ENCODE data around the gene SMC4. TPM values are rescaled to one million over a fixed set of nuclear protein-coding genes. Genes with fewer than 3 reads are reported as not detected.

The SMC4 gene
- total RNA-seq, 2 experiments from 2014 or later = 130 to 141 TPM

DNA sequence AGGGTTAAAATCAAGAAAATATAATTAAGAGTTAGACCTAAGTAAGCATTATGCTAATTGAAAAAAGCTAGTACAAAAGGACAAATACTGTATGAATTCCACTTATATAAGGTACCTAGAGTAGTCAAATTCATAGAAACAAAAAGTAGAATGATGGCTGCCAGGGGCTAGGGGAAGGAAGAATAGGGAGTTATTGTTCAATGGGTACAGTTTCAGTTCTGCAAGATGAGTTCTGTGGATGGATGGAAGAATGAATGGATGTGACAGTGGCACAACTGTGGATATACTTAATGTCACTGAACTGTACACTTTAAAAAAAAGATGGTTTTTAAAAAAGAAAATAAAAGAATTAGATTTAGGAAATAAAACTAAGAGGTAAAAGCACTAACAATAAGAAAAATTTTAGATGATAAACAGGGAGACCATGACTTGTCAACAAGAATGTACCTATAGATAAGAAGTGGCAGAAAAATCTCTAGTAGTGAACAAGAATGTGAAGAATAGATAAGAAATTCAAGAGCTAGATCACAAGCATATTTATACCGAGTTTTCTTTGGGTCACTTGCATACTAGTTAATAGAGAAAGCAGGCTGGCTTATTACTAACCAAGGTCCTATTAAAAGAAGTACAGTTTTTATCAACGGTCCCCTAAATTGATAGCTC, 6.0 kb upstream of the SMC4 start:
- POLR2A ChIA-PET = no interaction called here
- CTCF ChIA-PET = interaction anchor here (0.5 to 0.6 kb wide), 2 partner anchors 229 to 1707 kb away, joined by 3 to 4 read pairs; no protein-coding TSS in a partner anchor

DNA sequence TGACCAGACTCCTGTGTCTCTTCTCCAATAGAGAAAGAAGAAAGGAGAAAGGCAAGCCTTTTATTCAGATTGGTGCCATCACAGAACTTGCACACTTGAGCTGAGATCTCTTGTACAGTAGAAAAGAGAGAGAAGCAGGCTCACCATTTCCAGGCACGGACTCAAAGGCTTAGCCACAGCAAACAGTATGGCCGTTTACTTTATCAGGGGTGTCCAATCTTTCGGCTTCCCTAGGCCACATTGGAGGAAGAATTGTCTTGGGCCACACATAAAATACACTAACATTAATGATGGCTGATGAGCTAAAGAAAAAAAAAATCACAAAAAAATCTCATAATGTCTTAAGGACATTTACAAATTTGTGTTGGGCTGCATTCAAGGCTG, 5.4 kb upstream of the SMC4 start:
- CTCF ChIA-PET = interaction anchor here (0.5 to 0.6 kb wide), 2 partner anchors 230 to 1708 kb away, joined by 3 to 4 read pairs; no protein-coding TSS in a partner anchor
- POLR2A ChIA-PET = interaction anchor here (0.6 kb wide), 1 partner anchor 364 kb away, joined by 3 read pairs; no protein-coding TSS in a partner anchor

GRCh38 chr3:160395297-160395696, 4.2 kb upstream of the SMC4 start:
- POLR2A ChIA-PET = no interaction called here

DNA sequence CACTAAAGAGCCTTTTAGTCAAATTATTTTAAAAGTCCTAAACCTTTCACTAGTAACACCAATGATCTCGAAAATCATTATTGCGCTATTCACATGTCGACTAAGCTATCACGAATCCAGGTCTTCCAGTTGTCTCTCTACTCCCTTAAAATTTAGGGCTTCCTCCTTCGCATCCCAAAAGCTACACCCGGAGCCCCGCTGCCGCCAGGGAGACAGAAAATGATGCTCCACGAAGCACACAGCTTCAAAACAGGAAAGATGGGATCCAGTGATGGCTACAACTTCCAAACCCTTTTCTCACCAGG, 678 bp upstream of the SMC4 start:
- ChIA-PET CTCF (no interaction called here), POLR2A (interaction anchor here (0.6 to 1.0 kb wide), 2 partner anchors 50 to 357 kb away, joined by 3 read pairs; partner anchors contain the start of genes PPM1L and TRIM59)

More at GRCh38 chr3:160395297-160395696, 4.2 kb upstream of the SMC4 start:
- CTCF ChIA-PET = no interaction called here

DNA sequence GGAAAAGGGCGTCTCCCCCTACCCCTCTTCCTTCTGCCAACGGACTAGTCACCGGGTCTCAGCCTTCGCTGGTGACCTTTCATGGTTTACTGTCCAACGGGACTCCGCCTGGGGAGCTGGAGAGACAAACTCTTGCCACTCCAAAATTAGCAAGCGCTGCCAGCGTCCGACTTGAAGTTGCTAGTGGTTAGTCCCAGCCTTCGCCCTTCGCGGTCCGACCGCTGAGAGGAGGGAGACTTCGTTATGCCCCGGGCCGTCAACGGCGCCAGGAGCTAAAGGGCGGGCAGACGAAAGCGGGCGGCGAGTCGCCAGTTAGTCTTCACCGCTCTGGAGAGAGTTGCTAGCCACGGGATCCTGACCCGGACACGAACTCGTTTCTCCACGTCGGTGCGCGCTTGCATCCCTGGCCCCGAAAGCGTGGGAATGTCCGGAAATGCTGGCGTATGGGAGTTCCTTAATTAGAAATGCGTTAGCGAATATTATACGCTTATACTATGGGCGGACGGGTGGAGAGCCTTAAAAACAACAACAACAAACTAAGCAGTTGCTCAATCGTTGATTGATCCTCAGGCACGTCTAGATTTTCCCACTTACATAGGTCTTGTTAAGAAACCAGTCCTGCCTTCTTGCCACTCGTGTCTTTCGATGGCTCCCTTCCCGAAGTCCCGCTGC, 716 bp downstream of the SMC4 start:
- CTCF ChIA-PET = interaction anchor here (0.9 to 1.0 kb wide), 2 partner anchors 13 to 15 kb away, joined by 3 to 5 read pairs; no protein-coding TSS in a partner anchor
- POLR2A ChIA-PET = interaction anchor here (0.8 to 1.1 kb wide), 3 partner anchors 13 to 49 kb away, joined by 3 to 9 read pairs (median 3); partner anchors contain the start of gene TRIM59

DNA sequence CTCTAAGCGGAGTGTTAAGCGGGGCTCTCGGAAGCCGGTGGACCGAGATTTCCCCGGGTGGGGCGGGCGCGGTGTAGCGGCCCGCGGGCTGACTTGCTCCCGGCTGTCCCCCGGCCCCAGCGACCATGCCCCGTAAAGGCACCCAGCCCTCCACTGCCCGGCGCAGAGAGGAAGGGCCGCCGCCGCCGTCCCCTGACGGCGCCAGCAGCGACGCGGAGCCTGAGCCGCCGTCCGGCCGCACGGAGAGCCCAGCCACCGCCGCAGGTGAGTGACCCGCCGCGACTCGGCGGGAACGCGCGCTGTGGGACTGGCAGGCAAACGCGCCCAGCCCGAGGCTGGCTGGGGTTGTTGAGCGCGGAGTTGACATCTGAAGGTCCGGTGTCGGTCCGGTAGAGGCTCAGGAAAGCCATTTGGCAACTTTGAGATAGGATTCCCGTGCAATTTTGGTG, 1.3 kb downstream of the SMC4 start:
- CTCF ChIA-PET = interaction anchor here (1.0 to 1.1 kb wide), 2 partner anchors 12 kb away, joined by 3 read pairs; no protein-coding TSS in a partner anchor
- POLR2A ChIA-PET = interaction anchor here (1.0 to 1.1 kb wide), 2 partner anchors 12 to 49 kb away, joined by 3 to 9 read pairs; partner anchors contain the start of gene TRIM59

- POLR2A ChIA-PET = no interaction called here
- CTCF ChIA-PET = interaction anchor here (1.1 kb wide), 1 partner anchor 11 kb away, joined by 3 read pairs; no protein-coding TSS in a partner anchor
Measured at GRCh38 chr3:160401291-160402095, 2.0 kb downstream of the SMC4 start.

- CTCF ChIA-PET = no interaction called here
Measured at GRCh38 chr3:160402221-160403027, 3.0 kb downstream of the SMC4 start.

DNA sequence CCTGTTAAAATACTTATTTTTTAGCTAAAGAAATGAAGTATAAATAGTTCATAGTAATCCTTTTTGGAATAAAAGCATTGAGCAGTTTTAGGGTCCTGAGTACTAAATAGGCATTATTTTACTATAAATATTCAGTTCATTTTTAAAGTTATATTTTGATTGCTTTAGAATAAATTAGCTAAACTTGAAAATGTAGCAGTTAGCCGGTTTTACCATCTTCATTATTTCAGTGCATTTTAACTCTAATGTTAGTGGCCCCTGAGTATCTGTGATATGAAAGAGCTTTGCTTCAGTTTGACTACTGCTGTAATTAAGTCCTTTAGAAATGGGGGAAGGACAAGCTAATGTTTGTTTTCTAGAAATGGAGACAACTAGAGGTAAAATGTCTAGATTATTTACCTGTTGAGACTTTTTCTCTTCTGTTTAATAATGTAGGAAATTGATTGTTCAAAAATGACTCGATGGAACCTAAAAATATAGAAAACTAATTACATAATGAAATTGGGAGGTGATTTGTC, 3.6 kb downstream of the SMC4 start:
- POLR2A ChIA-PET = no interaction called here
- CTCF ChIA-PET = no interaction called here

More at GRCh38 chr3:160402221-160403027, 3.0 kb downstream of the SMC4 start:
- POLR2A ChIA-PET = no interaction called here

DNA sequence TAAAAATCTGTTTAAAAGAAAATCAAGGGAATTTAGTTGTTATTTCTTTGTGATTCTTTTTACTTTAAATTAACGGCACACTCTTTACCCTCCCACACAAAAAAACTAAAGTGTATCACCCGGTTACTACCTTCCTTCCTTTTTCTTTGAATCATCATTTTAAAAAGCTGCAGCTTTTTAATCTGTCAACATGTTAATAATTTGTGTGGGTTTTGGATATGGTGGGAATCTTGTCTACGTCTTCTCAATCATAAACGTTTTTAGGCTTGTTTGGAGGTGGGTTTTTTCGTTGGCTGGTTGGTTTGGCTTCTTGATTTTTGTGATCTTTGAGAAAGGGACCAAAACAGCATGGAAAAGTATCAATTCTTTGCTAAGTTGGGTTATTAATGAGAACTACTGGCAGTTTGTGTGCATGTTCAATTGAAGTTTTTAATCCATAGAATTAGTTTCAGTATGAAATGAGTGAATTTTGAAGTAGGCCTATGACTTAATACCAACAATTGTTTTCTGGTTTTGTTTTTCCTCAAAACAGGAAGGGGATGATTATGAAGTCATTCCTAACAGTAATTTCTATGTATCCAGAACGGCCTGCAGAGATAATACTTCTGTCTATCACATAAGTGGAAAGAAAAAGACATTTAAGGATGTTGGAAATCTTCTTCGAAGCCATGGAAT, 4.5 kb downstream of the SMC4 start:
- ChIA-PET POLR2A (no interaction called here), CTCF (no interaction called here)

- ChIA-PET CTCF (interaction anchor here (0.6 to 0.8 kb wide), 2 partner anchors 9 to 873 kb away, joined by 3 to 6 read pairs; no protein-coding TSS in a partner anchor), POLR2A (no interaction called here)
Measured at GRCh38 chr3:160409812-160410610, 10.6 kb downstream of the SMC4 start.

DNA sequence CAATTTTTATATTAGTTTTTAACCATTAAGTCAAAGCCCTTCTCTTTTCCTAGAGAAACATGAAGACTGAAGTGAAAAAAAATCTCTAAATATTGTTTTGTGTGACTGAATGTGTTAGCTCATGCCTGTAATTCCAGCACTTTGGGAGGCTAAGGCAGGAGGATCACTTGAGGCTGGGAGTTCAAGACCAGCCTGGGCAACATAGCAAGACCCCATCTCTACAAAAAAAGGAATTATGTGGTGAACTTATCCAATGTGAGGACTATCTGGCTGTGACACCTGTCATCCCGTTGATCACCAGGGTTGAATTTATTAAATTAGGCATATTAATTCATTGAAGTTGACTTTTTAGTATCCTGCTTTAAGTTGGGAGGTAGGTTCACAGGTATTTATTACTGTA, 13.0 kb downstream of the SMC4 start:
- ChIA-PET POLR2A (interaction anchor here (1.1 kb wide), 1 partner anchor 12 kb away, joined by 3 read pairs; no protein-coding TSS in a partner anchor), CTCF (interaction anchor here (1.2 to 1.6 kb wide), 3 partner anchors 11 to 19 kb away, joined by 3 to 5 read pairs (median 3); no protein-coding TSS in a partner anchor)

DNA sequence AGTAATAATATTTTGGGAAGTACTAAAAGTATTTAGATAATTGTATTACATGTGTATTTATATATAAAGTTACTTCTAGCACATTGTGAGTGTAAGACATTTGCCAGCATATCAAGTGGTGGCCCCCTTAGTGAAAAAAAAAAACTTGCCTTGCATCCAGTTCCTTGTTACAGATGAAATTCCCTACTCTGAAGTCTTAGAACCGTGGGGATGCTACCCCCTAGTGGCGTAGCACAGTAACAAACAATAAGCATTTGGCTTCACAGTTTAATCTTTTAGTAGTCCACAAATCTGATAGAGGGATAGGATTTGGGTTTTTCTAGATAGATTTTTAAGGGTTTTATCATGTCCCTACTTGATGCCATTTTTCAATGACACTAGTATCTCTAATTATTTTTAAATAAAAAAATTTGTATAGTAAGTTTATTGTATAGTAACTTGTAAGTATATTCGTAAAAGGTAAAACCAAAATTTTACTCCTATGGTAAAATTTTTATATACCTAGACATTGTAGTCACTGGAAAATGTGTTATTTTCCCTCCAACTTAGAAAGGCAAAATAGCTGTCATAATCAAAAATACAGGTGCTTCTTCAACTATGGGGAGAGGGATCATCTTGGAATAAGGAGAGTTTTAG, 14.3 kb downstream of the SMC4 start:
- ChIA-PET POLR2A (interaction anchor here (0.6 kb wide), 1 partner anchor 28 kb away, joined by 3 read pairs; no protein-coding TSS in a partner anchor), CTCF (interaction anchor here (0.9 to 1.7 kb wide), 5 partner anchors 14 to 529 kb away, joined by 3 to 5 read pairs (median 3); partner anchors contain the start of gene IL12A)

- POLR2A ChIA-PET = interaction anchor here (0.5 kb wide), 1 partner anchor 29 kb away, joined by 7 read pairs; no protein-coding TSS in a partner anchor
- CTCF ChIA-PET = no interaction called here
Measured at GRCh38 chr3:160417311-160417710, 17.9 kb downstream of the SMC4 start.

DNA sequence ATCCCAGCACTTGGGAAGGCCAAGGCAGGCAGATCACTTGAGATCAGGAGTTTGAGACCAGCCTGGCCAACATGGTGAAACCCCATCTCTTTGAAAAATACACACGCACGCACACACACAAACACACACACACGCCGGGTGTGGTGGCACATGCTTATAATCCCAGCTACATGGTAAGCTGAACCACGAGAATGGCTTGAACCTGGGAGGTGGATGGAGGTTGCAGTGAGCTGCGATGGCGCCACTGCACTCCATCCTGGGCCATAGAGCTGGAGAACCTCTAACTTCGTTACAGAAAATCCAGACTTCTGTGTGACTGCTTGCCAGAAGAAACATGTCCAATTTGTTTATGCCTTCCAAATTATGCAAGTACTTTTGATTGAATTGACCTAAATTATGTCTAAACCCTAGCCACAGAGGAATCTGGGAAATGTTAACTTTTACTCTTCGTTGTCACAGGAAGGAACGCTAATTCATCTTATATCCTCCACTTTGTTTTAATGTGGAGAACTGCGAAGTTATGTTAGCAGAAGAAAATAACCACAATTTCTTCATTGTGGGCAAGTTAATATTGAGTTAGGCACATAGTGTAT, 28.5 kb downstream of the SMC4 start:
- ChIA-PET CTCF (interaction anchor here (0.8 kb wide), 2 partner anchors 14 to 21 kb away, joined by 3 to 4 read pairs; no protein-coding TSS in a partner anchor), POLR2A (interaction anchor here (0.9 kb wide), 1 partner anchor 17 kb away, joined by 3 read pairs; no protein-coding TSS in a partner anchor)

DNA sequence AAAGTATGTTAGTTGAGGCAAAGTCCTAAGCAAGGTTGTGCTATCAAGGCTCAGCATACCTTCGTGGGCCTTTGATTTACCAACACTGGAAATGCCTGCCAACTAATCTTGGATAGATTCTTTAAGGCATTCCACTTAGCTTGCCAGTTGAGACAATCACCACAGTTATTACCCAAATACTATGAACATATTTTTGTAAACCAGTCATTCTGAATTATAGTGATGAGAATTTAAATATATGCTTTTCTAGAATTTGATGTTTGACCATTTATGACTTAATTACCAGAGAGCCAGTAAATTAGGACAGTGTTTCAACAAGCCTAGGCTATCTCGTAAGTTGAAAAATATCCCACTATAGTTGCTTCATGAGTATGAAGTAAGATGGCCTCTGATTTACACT, 34.6 kb downstream of the SMC4 start:
- POLR2A ChIA-PET = no interaction called here

More for the DNA sequence above, 34.6 kb downstream of the SMC4 start:
- CTCF ChIA-PET = no interaction called here
